PC-9 (cell line): ENCODE results near the gene ELMO1. TPM values are rescaled to one million over a fixed set of nuclear protein-coding genes. Genes with fewer than 3 reads are reported as not detected.

Experiments
- BruUV-seq: library from RNA; stranded (reverse); fragments of 400-500 nt; replicated peaks from 2 replicates; lab custom pipeline; 2021; lab: Mats Ljungman, UMichigan
- CTCF ChIA-PET: fragments of 300-600 bp; sonication (Branson Sonifier 250); formaldehyde crosslinking; loops from one replicate; lab custom pipeline; 2022; ENCODE audit warnings: antibody characterized with exemption; lab: Charles Lee
- POLR2A ChIA-PET: fragments of 300-600 bp; sonication (Branson Sonifier 250); formaldehyde crosslinking; loops from one replicate; lab custom pipeline; 2022; ENCODE audit warnings: antibody characterized with exemption; ENCODE audit not compliant: unreplicated experiment; lab: Charles Lee
- DNase-seq, 2 experiments: peaks; one replicate each; pipeline versions ENCODE4 v3.0.0 to v3.0.0-alpha.2; 2015 to 2022; ENCODE audit warnings: mixed read lengths in 1 of 2
- H2AFZ ChIP-seq: fragments of 200-600 bp; sonication (generic); 2 replicates; pipeline ENCODE4 v1.8.1; 2017; ENCODE audit warnings: antibody characterized with exemption
- H3F3A ChIP-seq: fragments of 200-600 bp; sonication (generic); 2 replicates; pipeline ENCODE4 v1.8.1; 2017; ENCODE audit warnings: antibody characterized with exemption, mild to moderate bottlenecking, low read depth; ENCODE audit not compliant: insufficient read depth
- H3K27ac ChIP-seq: fragments of 200-600 bp; sonication (generic); 2 replicates; pipeline ENCODE4 v1.6.1; 2016; ENCODE audit warnings: mixed run types
- H3K27me3 ChIP-seq: fragments of 200-600 bp; sonication (generic); 2 replicates; pipeline ENCODE4 v1.6.1; 2016; ENCODE audit warnings: low read depth, mixed run types; ENCODE audit not compliant: insufficient read depth
- H3K36me3 ChIP-seq: fragments of 200-600 bp; sonication (generic); 2 replicates; pipeline ENCODE4 v1.6.1; 2016; ENCODE audit warnings: low read depth, mixed run types
- H3K4me1 ChIP-seq: fragments of 200-600 bp; sonication (generic); replicated peaks from 2 replicates; pipeline ENCODE4 v1.6.1; 2016; ENCODE audit warnings: mixed run types; ENCODE audit not compliant: insufficient read depth
- H3K4me2 ChIP-seq: fragments of 200-600 bp; sonication (generic); 2 replicates; pipeline ENCODE4 v1.6.1; 2017; ENCODE audit warnings: mixed run types
- H3K4me3 ChIP-seq: fragments of 200-600 bp; sonication (generic); 2 replicates; pipeline ENCODE4 v1.6.1; 2016; ENCODE audit warnings: mixed run types
- H3K79me2 ChIP-seq: fragments of 200-600 bp; sonication (generic); 2 replicates; pipeline ENCODE4 v1.6.1; 2017; ENCODE audit warnings: low read depth, mixed run types
- H3K9me2 ChIP-seq: fragments of 200-600 bp; sonication (generic); 2 replicates; pipeline ENCODE4 v1.8.1; 2017; ENCODE audit warnings: mild to moderate bottlenecking; ENCODE audit not compliant: insufficient read depth
- H3K9me3 ChIP-seq: fragments of 200-600 bp; sonication (generic); 2 replicates; pipeline ENCODE4 v1.8.1; 2016; ENCODE audit warnings: low read depth; ENCODE audit not compliant: insufficient read depth
- H4K20me1 ChIP-seq: fragments of 200-600 bp; sonication (generic); 2 replicates; pipeline ENCODE4 v1.8.1; 2017; ENCODE audit not compliant: insufficient read depth
- EZH2 ChIP-seq: fragments of 200-600 bp; sonication (generic); IDR thresholded peaks from 2 replicates; pipeline ENCODE4 v1.8.0; 2017; ENCODE audit warnings: antibody characterized with exemption, low read depth
- intact Hi-C: fragments of 100-400 bp; cut with micrococcal nuclease; formaldehyde crosslinking; loops from one replicate; pipeline ENCODE4 v1.10.0; 2022; ENCODE audit not compliant: unreplicated experiment
- total RNA-seq: library from RNA; stranded (reverse); gene quantifications from 2 replicates; pipeline ENCODE4 v1.2.3, GENCODE V29; 2021
- TF ChIP-seq, protein P1 (sequence below): fragments of 200-600 bp; sonication (generic); conservative IDR thresholded peaks from 2 replicates; pipeline ENCODE4 v1.6.1; 2017; ENCODE audit warnings: mixed run types, antibody characterized with exemption, mild to moderate bottlenecking, moderate library complexity

Gene ELMO1
- total RNA-seq, 1 experiment from 2014 or later = 4.8 TPM

- no peaks in the 10 kb centered on the region for H3K4me1 ChIP-seq
- no peaks in the 10 kb centered on the region for H3K36me3 ChIP-seq
- BruUV-seq = no TSS peak
- no peak overlapping the region for H3K27ac ChIP-seq
- no peaks in the 10 kb centered on the region for H3K79me2 ChIP-seq
- TF ChIP-seq, protein P1, sequence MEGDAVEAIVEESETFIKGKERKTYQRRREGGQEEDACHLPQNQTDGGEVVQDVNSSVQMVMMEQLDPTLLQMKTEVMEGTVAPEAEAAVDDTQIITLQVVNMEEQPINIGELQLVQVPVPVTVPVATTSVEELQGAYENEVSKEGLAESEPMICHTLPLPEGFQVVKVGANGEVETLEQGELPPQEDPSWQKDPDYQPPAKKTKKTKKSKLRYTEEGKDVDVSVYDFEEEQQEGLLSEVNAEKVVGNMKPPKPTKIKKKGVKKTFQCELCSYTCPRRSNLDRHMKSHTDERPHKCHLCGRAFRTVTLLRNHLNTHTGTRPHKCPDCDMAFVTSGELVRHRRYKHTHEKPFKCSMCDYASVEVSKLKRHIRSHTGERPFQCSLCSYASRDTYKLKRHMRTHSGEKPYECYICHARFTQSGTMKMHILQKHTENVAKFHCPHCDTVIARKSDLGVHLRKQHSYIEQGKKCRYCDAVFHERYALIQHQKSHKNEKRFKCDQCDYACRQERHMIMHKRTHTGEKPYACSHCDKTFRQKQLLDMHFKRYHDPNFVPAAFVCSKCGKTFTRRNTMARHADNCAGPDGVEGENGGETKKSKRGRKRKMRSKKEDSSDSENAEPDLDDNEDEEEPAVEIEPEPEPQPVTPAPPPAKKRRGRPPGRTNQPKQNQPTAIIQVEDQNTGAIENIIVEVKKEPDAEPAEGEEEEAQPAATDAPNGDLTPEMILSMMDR = no peak
- no peak for TF ChIP-seq EZH2
- intact Hi-C loops = loop anchor here (1.0 to 5.0 kb wide), 5 partner anchors 211 to 757 kb away; no protein-coding TSS in a partner anchor
- CTCF ChIA-PET = interaction anchor here (0.6 to 1.4 kb wide), 6 partner anchors 16 to 1513 kb away, joined by 3 to 8 read pairs (median 6); no protein-coding TSS in a partner anchor
- H3K27me3 ChIP-seq = peaks cover 43% of the 10 kb centered on the region
- H3K4me2 ChIP-seq = no peak overlapping the region
- no peaks in the 10 kb centered on the region for H3K9me3 ChIP-seq
- no peak overlapping the region for H2AFZ ChIP-seq
- H3F3A ChIP-seq = no peaks in the 10 kb centered on the region
- no peak overlapping the region for H3K4me3 ChIP-seq
- no peaks in the 10 kb centered on the region for H4K20me1 ChIP-seq
- DNase-seq = no peak
- H3K9me2 ChIP-seq = no peaks in the 10 kb centered on the region
- POLR2A ChIA-PET = interaction anchor here (0.5 kb wide), 1 partner anchor 223 kb away, joined by 8 read pairs; no protein-coding TSS in a partner anchor
Observed at GRCh38 chr7:37198041-37198905, 250.4 kb downstream of the ELMO1 start.

DNA sequence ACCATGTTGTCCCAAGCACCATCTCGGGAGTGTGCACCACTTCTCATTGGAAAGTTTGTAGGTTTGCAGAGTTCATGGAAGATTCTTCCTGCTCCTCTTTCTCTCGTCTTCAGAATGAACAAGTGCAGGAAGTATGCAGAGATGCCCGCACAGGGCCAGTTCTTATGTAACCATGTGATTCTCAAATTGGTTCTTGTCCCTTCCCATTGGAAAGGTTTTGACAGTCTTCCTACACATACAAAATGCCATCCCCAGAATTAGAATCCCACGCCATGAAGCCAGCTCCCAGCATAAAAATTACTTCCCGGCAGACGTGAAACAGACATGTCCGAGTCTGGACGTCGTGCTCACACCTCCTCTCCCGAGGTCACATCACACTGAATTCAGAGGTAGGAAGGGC, 251.6 kb downstream of the ELMO1 start:
- ChIA-PET POLR2A (no interaction called here), CTCF (no interaction called here)
- no TSS peak for BruUV-seq
- TF ChIP-seq EZH2 = no peak
- TF ChIP-seq, protein P1 = no peak
- Histone ChIP-seq H3K27ac (no peak overlapping the region), H2AFZ (no peak overlapping the region), H3K4me2 (no peak overlapping the region), H3K79me2 (no peaks in the 10 kb centered on the region), H3K9me3 (no peaks in the 10 kb centered on the region), H3K27me3 (peaks cover 36% of the 10 kb centered on the region), H4K20me1 (no peaks in the 10 kb centered on the region), H3K4me3 (no peak overlapping the region), H3K36me3 (no peaks in the 10 kb centered on the region), H3K4me1 (no peaks in the 10 kb centered on the region), H3K9me2 (no peaks in the 10 kb centered on the region), H3F3A (no peaks in the 10 kb centered on the region)
- intact Hi-C loops = loop anchor here (5.0 kb wide), 2 partner anchors 210 to 525 kb away; no protein-coding TSS in a partner anchor
- no peak for DNase-seq

GRCh38 chr7:37196676-37197075, 252.0 kb downstream of the ELMO1 start:
- Histone ChIP-seq H3K27me3 (peaks cover 36% of the 10 kb centered on the region), H3K9me3 (no peaks in the 10 kb centered on the region), H3K79me2 (no peaks in the 10 kb centered on the region), H3K4me1 (no peaks in the 10 kb centered on the region), H4K20me1 (no peaks in the 10 kb centered on the region), H3F3A (no peaks in the 10 kb centered on the region), H3K9me2 (no peaks in the 10 kb centered on the region), H3K4me2 (no peak overlapping the region), H3K27ac (no peak overlapping the region), H3K4me3 (no peak overlapping the region), H3K36me3 (no peaks in the 10 kb centered on the region), H2AFZ (no peak overlapping the region)
- DNase-seq = no peak
- intact Hi-C loops = loop anchor here (5.0 kb wide), 2 partner anchors 209 to 524 kb away; no protein-coding TSS in a partner anchor
- no peak for TF ChIP-seq EZH2
- TF ChIP-seq, protein P1 = no peak
- ChIA-PET CTCF (no interaction called here), POLR2A (no interaction called here)
- BruUV-seq = no TSS peak
